ENCODE measurements around the gene RBM18. TPM values are rescaled to one million over a fixed set of nuclear protein-coding genes. Genes with fewer than 3 reads are reported as not detected.

RBM18 gene
- total and polyA plus RNA-seq, 2 experiments from 2014 or later, result 9.3 to 25.5 TPM

DNA sequence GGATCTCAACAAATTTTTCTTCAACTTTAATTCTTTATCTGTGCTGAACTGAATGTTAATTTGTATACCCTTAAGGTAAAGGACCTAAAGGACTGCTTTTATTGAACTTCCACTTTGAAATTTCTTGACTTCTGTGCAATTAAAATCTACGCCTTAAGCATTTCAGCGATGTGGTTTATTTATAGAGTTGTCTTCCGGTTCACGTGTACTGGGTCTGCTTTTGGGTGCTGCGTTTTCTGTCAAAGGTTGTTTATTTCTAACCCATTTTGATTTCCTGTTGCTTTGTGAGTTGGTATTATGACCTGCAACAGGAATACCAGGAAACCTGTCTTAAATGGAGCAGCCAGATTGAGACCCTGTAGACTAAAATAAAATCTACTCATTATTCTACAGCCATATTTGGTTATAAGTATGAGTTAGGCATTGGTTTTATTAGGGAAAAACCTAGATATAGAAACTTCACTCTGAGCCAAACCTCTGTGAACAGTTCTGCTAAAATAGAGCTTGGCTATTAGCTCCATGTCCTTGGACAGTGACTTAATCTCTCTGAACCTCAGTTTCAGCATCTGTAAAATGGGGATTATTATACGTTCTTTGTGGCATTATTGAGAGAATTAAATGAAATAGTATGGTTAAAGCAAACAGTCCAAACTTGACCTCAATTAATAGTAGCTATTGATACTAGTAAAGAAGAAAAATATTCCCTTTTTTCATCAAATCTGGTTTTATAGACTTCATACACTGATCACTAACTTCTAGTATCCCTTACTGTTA, 3.6 kb upstream of the RBM18 start:
- Histone ChIP-seq H3K4me1 (ENCODE audit: insufficient read depth) (peaks cover 14% of the 10 kb centered on the region; the same call in 1 of the 2 replicates), H3F3A (replicated peaks; ENCODE audit: low read depth) (0 out of 2 replicates have a peak, but pooled peaks cover 2% of the 10 kb centered on the region), H3K27ac (ENCODE audit: low read depth) (no peak overlapping the region), H3K27me3 (ENCODE audit: insufficient read depth) (no peaks in the 10 kb centered on the region), H3K4me2 (no peak overlapping the region), H2AFZ (no peak overlapping the region), H4K20me1 (replicated peaks; ENCODE audit: insufficient read depth) (peaks cover 4% of the 10 kb centered on the region), H3K9me2 (ENCODE audit: insufficient read depth) (no peaks in the 10 kb centered on the region), H3K79me2 (replicated peaks; ENCODE audit: insufficient read depth) (peaks cover 65% of the 10 kb centered on the region), H3K36me3 (ENCODE audit: insufficient read depth) (peaks cover 6% of the 10 kb centered on the region), H3K4me3 (no peak overlapping the region)
- Mint-ChIP-seq H3K4me1 (peaks cover 14% of the 10 kb centered on the region), H3K4me3 (no peak overlapping the region), H3K27me3 (ENCODE audit: insufficient read depth, low read depth, poor library complexity) (peaks cover 7% of the 10 kb centered on the region), H3K27ac (no peak overlapping the region), H3K9me3 (no peaks in the 10 kb centered on the region), H3K36me3 (ENCODE audit: low read depth) (peaks cover 18% of the 10 kb centered on the region)
- TF ChIP-seq ZNF462 (CRISPR knock-in tag; IDR thresholded peaks at IDR 0.05) (no peak), ZNF331 (CRISPR knock-in tag; IDR thresholded peaks at IDR 0.05; ENCODE audit: low read depth) (no peak), POLR2AphosphoS5 (IDR thresholded peaks at IDR 0.05; ENCODE audit: low read depth) (no peak), EZH2phosphoT487 (IDR thresholded peaks at IDR 0.05; ENCODE audit: unreplicated experiment) (no peak), NANOG (IDR thresholded peaks at IDR 0.05; ENCODE audit: borderline replicate concordance) (no peak), STAT1 (IDR thresholded peaks at IDR 0.05; ENCODE audit: unreplicated experiment) (no peak), CREB1 (CRISPR knock-in tag; IDR thresholded peaks at IDR 0.05; ENCODE audit: low read depth) (no peak), CTCF (conservative IDR thresholded peaks at IDR 0.05; ENCODE audit: low read depth in 2 of 2) (no peak), ZNF114 (CRISPR knock-in tag; IDR thresholded peaks at IDR 0.05) (no peak), JUNB (IDR thresholded peaks at IDR 0.05; ENCODE audit: unreplicated experiment) (no peak), EZH2 (IDR thresholded peaks at IDR 0.05; ENCODE audit: low read depth, unreplicated experiment) (no peak)
- TF ChIP-seq, protein P1, sequence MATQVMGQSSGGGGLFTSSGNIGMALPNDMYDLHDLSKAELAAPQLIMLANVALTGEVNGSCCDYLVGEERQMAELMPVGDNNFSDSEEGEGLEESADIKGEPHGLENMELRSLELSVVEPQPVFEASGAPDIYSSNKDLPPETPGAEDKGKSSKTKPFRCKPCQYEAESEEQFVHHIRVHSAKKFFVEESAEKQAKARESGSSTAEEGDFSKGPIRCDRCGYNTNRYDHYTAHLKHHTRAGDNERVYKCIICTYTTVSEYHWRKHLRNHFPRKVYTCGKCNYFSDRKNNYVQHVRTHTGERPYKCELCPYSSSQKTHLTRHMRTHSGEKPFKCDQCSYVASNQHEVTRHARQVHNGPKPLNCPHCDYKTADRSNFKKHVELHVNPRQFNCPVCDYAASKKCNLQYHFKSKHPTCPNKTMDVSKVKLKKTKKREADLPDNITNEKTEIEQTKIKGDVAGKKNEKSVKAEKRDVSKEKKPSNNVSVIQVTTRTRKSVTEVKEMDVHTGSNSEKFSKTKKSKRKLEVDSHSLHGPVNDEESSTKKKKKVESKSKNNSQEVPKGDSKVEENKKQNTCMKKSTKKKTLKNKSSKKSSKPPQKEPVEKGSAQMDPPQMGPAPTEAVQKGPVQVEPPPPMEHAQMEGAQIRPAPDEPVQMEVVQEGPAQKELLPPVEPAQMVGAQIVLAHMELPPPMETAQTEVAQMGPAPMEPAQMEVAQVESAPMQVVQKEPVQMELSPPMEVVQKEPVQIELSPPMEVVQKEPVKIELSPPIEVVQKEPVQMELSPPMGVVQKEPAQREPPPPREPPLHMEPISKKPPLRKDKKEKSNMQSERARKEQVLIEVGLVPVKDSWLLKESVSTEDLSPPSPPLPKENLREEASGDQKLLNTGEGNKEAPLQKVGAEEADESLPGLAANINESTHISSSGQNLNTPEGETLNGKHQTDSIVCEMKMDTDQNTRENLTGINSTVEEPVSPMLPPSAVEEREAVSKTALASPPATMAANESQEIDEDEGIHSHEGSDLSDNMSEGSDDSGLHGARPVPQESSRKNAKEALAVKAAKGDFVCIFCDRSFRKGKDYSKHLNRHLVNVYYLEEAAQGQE (IDR thresholded peaks at IDR 0.05; ENCODE audit: unreplicated experiment), result no peak
- TF ChIP-seq, protein P2, sequence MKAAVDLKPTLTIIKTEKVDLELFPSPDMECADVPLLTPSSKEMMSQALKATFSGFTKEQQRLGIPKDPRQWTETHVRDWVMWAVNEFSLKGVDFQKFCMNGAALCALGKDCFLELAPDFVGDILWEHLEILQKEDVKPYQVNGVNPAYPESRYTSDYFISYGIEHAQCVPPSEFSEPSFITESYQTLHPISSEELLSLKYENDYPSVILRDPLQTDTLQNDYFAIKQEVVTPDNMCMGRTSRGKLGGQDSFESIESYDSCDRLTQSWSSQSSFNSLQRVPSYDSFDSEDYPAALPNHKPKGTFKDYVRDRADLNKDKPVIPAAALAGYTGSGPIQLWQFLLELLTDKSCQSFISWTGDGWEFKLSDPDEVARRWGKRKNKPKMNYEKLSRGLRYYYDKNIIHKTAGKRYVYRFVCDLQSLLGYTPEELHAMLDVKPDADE (IDR thresholded peaks at IDR 0.05), result no peak
- no peak for DNase-seq (ENCODE audit: low spot score)
- no peak for ATAC-seq

Data from GM23338 (cell line).